H9 (cell line): ENCODE data around the gene LHPP. TPM values are rescaled to one million over a fixed set of nuclear protein-coding genes. Genes with fewer than 3 reads are reported as not detected.

Experiments used
- DNase-seq: peaks from one replicate; pipeline ENCODE4 v3.0.0-alpha.2; 2017
- H2AFZ ChIP-seq: one replicate; pipeline ENCODE4 v1.6.1; 2013; ENCODE audit warnings: mild to moderate bottlenecking, low read length, control low read depth, moderate library complexity
- H2AK5ac ChIP-seq: 2 replicates; pipeline ENCODE4 v1.6.1; 2013; ENCODE audit warnings: low read length, control low read depth, mixed read lengths; ENCODE audit not compliant: insufficient read length
- H2BK120ac ChIP-seq: one replicate; pipeline ENCODE4 v1.6.1; 2013; ENCODE audit warnings: low read depth, mild to moderate bottlenecking, low read length, control low read depth, inconsistent platforms; ENCODE audit not compliant: poor library complexity, severe bottlenecking
- H2BK12ac ChIP-seq: 2 replicates; pipeline ENCODE4 v1.6.1; 2013; ENCODE audit warnings: low read length, control low read depth, mixed read lengths, low read depth; ENCODE audit not compliant: insufficient read length
- H2BK15ac ChIP-seq: 2 replicates; pipeline ENCODE4 v1.6.1; 2013; ENCODE audit warnings: low read depth, low read length, control low read depth
- H2BK20ac ChIP-seq: one replicate; pipeline ENCODE4 v1.6.1; 2013; ENCODE audit warnings: low read depth, mild to moderate bottlenecking, low read length, control low read depth, inconsistent platforms; ENCODE audit not compliant: poor library complexity, severe bottlenecking
- H2BK5ac ChIP-seq: 2 replicates; pipeline ENCODE4 v1.6.1; 2013; ENCODE audit warnings: low read length, control low read depth, mixed read lengths; ENCODE audit not compliant: insufficient read length
- H3K14ac ChIP-seq: 2 replicates; pipeline ENCODE4 v1.6.1; 2013; ENCODE audit warnings: low read length, control low read depth; ENCODE audit not compliant: insufficient read depth
- H3K18ac ChIP-seq: 2 replicates; pipeline ENCODE4 v1.6.1; 2013; ENCODE audit warnings: low read depth, mild to moderate bottlenecking, mixed read lengths, low read length, control low read depth; ENCODE audit not compliant: insufficient read length
- H3K23ac ChIP-seq: 2 replicates; pipeline ENCODE4 v1.6.1; 2013; ENCODE audit warnings: low read length, control low read depth, mixed read lengths, low read depth; ENCODE audit not compliant: insufficient read length
- H3K23me2 ChIP-seq: 2 replicates; pipeline ENCODE4 v1.6.1; 2013; ENCODE audit warnings: low read depth, mild to moderate bottlenecking, mixed read lengths, low read length, control low read depth; ENCODE audit not compliant: insufficient read length, poor library complexity, severe bottlenecking
- H3K27ac ChIP-seq: 2 replicates; pipeline ENCODE4 v1.5.1; 2013; ENCODE audit warnings: low read length, control low read depth, mixed read lengths, low read depth; ENCODE audit not compliant: insufficient read length
- H3K27me3 ChIP-seq: 2 replicates; pipeline ENCODE4 v1.6.1; 2013; ENCODE audit warnings: low read length, control low read depth, inconsistent platforms; ENCODE audit not compliant: insufficient read depth
- H3K4ac ChIP-seq: 2 replicates; pipeline ENCODE4 v1.6.1; 2013; ENCODE audit warnings: low read depth, mild to moderate bottlenecking, control low read depth, inconsistent platforms, low read length, moderate library complexity
- H3K4me1 ChIP-seq: 2 replicates; pipeline ENCODE4 v1.6.1; 2013; ENCODE audit warnings: low read length, control low read depth, inconsistent platforms; ENCODE audit not compliant: insufficient read depth
- H3K4me2 ChIP-seq: 2 replicates; pipeline ENCODE4 v1.6.1; 2013; ENCODE audit warnings: low read length, control low read depth, mixed read lengths; ENCODE audit not compliant: insufficient read length, insufficient read depth
- H3K56ac ChIP-seq: 2 replicates; pipeline ENCODE4 v1.6.1; 2013; ENCODE audit warnings: low read depth, mild to moderate bottlenecking, mixed read lengths, low read length, control low read depth; ENCODE audit not compliant: insufficient read length
- H3K79me1 ChIP-seq: 2 replicates; pipeline ENCODE4 v1.6.1; 2013; ENCODE audit warnings: low read depth, mild to moderate bottlenecking, moderate library complexity, low read length, control low read depth, inconsistent platforms; ENCODE audit not compliant: insufficient read depth, poor library complexity, severe bottlenecking
- H3K79me2 ChIP-seq: 2 replicates; pipeline ENCODE4 v1.6.1; 2013; ENCODE audit warnings: low read length, control low read depth, inconsistent platforms; ENCODE audit not compliant: insufficient read depth
- H3K9ac ChIP-seq: 2 replicates; pipeline ENCODE4 v1.6.1; 2013; ENCODE audit warnings: low read length, control low read depth, mixed read lengths; ENCODE audit not compliant: insufficient read length; ENCODE audit errors: extremely low read depth
- H3K9me3 ChIP-seq: one replicate; pipeline ENCODE4 v1.6.1; 2013; ENCODE audit warnings: low read depth, low read length, inconsistent platforms; ENCODE audit not compliant: control insufficient read depth
- H3T11ph ChIP-seq: one replicate; pipeline ENCODE4 v1.6.1; 2013; ENCODE audit warnings: mild to moderate bottlenecking, low read length, control low read depth, inconsistent platforms
- H4K20me1 ChIP-seq: one replicate; pipeline ENCODE4 v1.6.1; 2013; ENCODE audit not compliant: control insufficient read depth, insufficient read length, insufficient read depth
- H4K5ac ChIP-seq: 2 replicates; pipeline ENCODE4 v1.6.1; 2013; ENCODE audit warnings: low read depth, mild to moderate bottlenecking, mixed read lengths, low read length, control low read depth; ENCODE audit not compliant: insufficient read length
- H4K8ac ChIP-seq: replicated peaks from 2 replicates; pipeline ENCODE4 v1.6.1; 2013; ENCODE audit warnings: low read length, control low read depth, mixed read lengths, low read depth; ENCODE audit not compliant: insufficient read length
- H4K91ac ChIP-seq: 2 replicates; pipeline ENCODE4 v1.6.1; 2013; ENCODE audit warnings: low read depth, mild to moderate bottlenecking, moderate library complexity, mixed read lengths, low read length, control low read depth; ENCODE audit not compliant: insufficient read length
- H3K27ac Mint-ChIP-seq, 3 experiments: 2 replicates in 2 of 3; 3 replicates in 1 of 3; pipeline ENCODE4 v1.8.0; 2020 to 2021; ENCODE audit warnings: mixed read lengths in 3 of 3, mild to moderate bottlenecking in 1 of 3, moderate library complexity in 1 of 3
- H3K27me3 Mint-ChIP-seq: 2 replicates; pipeline ENCODE4 v1.8.0; 2021; ENCODE audit warnings: low read depth, mild to moderate bottlenecking, moderate library complexity, mixed read lengths
- H3K36me3 Mint-ChIP-seq, 3 experiments: 2 replicates in 2 of 3; 3 replicates in 1 of 3; pipeline ENCODE4 v1.8.0; 2020 to 2021; ENCODE audit warnings: low read depth in 3 of 3, mixed read lengths in 3 of 3; ENCODE audit not compliant: insufficient read depth in 1 of 3
- H3K4me1 Mint-ChIP-seq, 2 experiments: 2 replicates each; pipeline ENCODE4 v1.8.0; 2020; ENCODE audit warnings: mixed read lengths in 2 of 2
- H3K4me3 Mint-ChIP-seq, 2 experiments: 2 replicates in 1 of 2; 3 replicates in 1 of 2; pipeline ENCODE4 v1.8.0; 2020 to 2021; ENCODE audit warnings: mild to moderate bottlenecking in 2 of 2, mixed read lengths in 2 of 2, moderate library complexity in 1 of 2
- H3K9me3 Mint-ChIP-seq, 2 experiments: 2 replicates in 1 of 2; 3 replicates in 1 of 2; pipeline ENCODE4 v1.8.0; 2020; ENCODE audit warnings: mild to moderate bottlenecking in 2 of 2, mixed read lengths in 2 of 2, moderate library complexity in 1 of 2
- CTCF ChIP-seq: fragments of 200-600 bp; sonication (generic); conservative IDR thresholded peaks from 3 replicates; pipeline ENCODE4 v1.8.0; 2021; ENCODE audit warnings: antibody characterized with exemption, mild to moderate bottlenecking
- WGBS: extraction: QIAGEN DNeasy Blood & Tissue Kit; methylation state at CpG from one replicate; pipeline ENCODE4 v1.1.7; 2013; ENCODE audit warnings: missing lambda C conversion rate, low lambda C conversion rate, mixed read lengths; ENCODE audit not compliant: insufficient read length; ENCODE audit errors: extremely low coverage; 5-methylcytosine and 5-hydroxymethylcytosine counted together
- total RNA-seq: library from RNA; stranded (reverse); gene quantifications from 2 replicates; pipeline ENCODE4 v1.2.1, GENCODE V29; 2021

LHPP gene
- total RNA-seq, 1 experiment from 2014 or later: 29.6 TPM

- Histone ChIP-seq H3K4ac (no peak overlapping the region), H2AFZ (no peak overlapping the region), H3K9me3 (no peaks in the 10 kb centered on the region), H3K79me1 (no peaks in the 10 kb centered on the region), H2BK15ac (no peak overlapping the region), H3K27ac (no peak overlapping the region), H2BK5ac (no peak overlapping the region), H4K20me1 (peaks cover 3% of the 10 kb centered on the region), H3K79me2 (no peaks in the 10 kb centered on the region), H3K56ac (no peak overlapping the region), H3K14ac (no peak overlapping the region), H4K8ac (no peak overlapping the region), H2AK5ac (no peak overlapping the region), H3K18ac (no peak overlapping the region), H4K5ac (no peak overlapping the region), H2BK120ac (no peak overlapping the region), H3K9ac (no peak overlapping the region), H3K23me2 (no peaks in the 10 kb centered on the region), H3K4me2 (no peak overlapping the region), H3K23ac (no peak overlapping the region), H3T11ph (no peak overlapping the region), H3K4me1 (peaks cover 17% of the 10 kb centered on the region; the same call in 1 of the 2 replicates), H4K91ac (no peak overlapping the region), H3K27me3 (no peaks in the 10 kb centered on the region), H2BK12ac (no peak overlapping the region), H2BK20ac (no peak overlapping the region)
- peaks cover 57 to 63% of the 10 kb centered on the region in 2 experiments for H3K4me1 Mint-ChIP-seq
- no CpG with 5 or more reads among the region's 4 CpGs for WGBS
- peak overlapping the region in 1 of 2 experiments; percentile 67; a peak in 2 of 5 replicates for H3K4me3 Mint-ChIP-seq
- peak overlapping the region in 1 of 3 experiments; percentile 93; a peak in 2 of 7 replicates for H3K27ac Mint-ChIP-seq
- no peak for TF ChIP-seq CTCF
- peaks cover 2 to 5% (median 5%) of the 10 kb centered on the region in 3 experiments; a peak in 6 of 7 replicates for H3K36me3 Mint-ChIP-seq
- H3K9me3 Mint-ChIP-seq: no peaks in the 10 kb centered on the region
- peaks cover 9% of the 10 kb centered on the region for H3K27me3 Mint-ChIP-seq
- no peak for DNase-seq
Observed at GRCh38 chr10:124467165-124467564, 5.5 kb downstream of the LHPP start.
